Prostate gland (tissue), 2 donors: ENCODE measurements around the gene MGAT4A. TPM values are rescaled to one million over a fixed set of nuclear protein-coding genes. Genes with fewer than 3 reads are reported as not detected.

Experiments
- DNase-seq: peaks from one replicate; pipeline ENCODE4 v3.0.0-alpha.2; 2019; ENCODE audit warnings: low spot score
- H3K27ac ChIP-seq, 2 donors: fragments of 200-600 bp; sonication (generic); 2 replicates each; pipeline ENCODE4 v1.5.1; 2017 to 2019
- H3K27me3 ChIP-seq: fragments of 200-600 bp; sonication (generic); replicated peaks from 2 replicates; pipeline ENCODE4 v1.5.1; 2019; ENCODE audit not compliant: insufficient read depth
- H3K36me3 ChIP-seq, 2 donors: fragments of 200-600 bp; sonication (generic); 1 replicate in 1 of 2; 2 replicates in 1 of 2; pipeline versions ENCODE4 v1.5.1 to v1.8.1; 2017 to 2019
- H3K4me1 ChIP-seq: fragments of 200-600 bp; sonication (generic); replicated peaks from 2 replicates; pipeline ENCODE4 v1.5.1; 2019
- H3K4me3 ChIP-seq, 2 donors: fragments of 200-600 bp; sonication (generic); 2 replicates each; pipeline ENCODE4 v1.5.1; 2017 to 2019
- H3K9me3 ChIP-seq: fragments of 200-600 bp; sonication (generic); 2 replicates; pipeline ENCODE4 v1.5.1; 2017
- POLR2A ChIP-seq: fragments of 450-650 bp; IDR thresholded peaks from one replicate; pipeline ENCODE4 v1.6.1; 2016; ENCODE audit warnings: antibody characterized with exemption, mild to moderate bottlenecking
- POLR2AphosphoS5 ChIP-seq: sonication (generic); formaldehyde crosslinking; IDR thresholded peaks from one replicate; pipeline ENCODE4 v1.6.1; 2017; ENCODE audit warnings: antibody characterized with exemption
- WGBS: methylation state at CpG from one replicate; pipeline ENCODE4 v1.1.5; 2018; 5-methylcytosine and 5-hydroxymethylcytosine counted together
- intact Hi-C: fragments of 100-400 bp; cut with DNase I; formaldehyde crosslinking; loops from one replicate; pipeline ENCODE4 v1.14.2; 2022
- total RNA-seq, 2 donors: library from RNA; depleted of rRNA; stranded (reverse); fragments of >200 nt; gene quantifications; one replicate each; pipeline ENCODE4 v1.1.0, GENCODE V29; 2016
- TF ChIP-seq, protein P1 (sequence below), 4 experiments: fragments of 200-600 bp in 2 of 4; fragments of 450-650 bp in 2 of 4; sonication (generic) in 2 of 4; IDR thresholded peaks; 1 replicate in 3 of 4; 2 replicates in 1 of 4; pipeline ENCODE4 v1.5.1; 2016 to 2019; ENCODE audit warnings: antibody characterized with exemption in 4 of 4, mild to moderate bottlenecking in 2 of 4, moderate library complexity in 2 of 4

MGAT4A gene
- total RNA-seq, 2 donors from 2014 or later, result 14.0 to 20.4 TPM

DNA sequence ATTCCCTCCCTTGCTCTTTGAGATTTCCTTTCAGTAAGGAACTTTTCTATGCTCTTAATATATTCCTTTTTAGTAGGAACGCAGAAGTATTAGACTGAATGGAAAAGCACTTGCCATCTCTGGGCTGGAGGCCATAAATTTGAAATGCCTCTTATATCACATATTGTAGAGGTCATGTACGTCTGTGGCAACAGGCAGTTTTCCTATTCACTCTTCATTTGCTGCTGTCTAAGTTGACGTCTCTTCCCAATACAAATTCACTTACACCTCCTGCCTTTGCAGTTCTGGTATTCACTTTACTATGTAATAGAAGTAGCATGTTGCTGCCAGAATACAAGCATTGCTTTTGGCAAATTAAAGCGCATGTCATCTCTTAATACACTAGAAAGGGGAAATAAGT lies 34.7 kb downstream of the MGAT4A start:
- no peak overlapping the region for H3K4me3 ChIP-seq
- H3K4me1 ChIP-seq, result peaks cover 6% of the 10 kb centered on the region
- H3K27ac ChIP-seq, result no peak overlapping the region
- H3K27me3 ChIP-seq, result no peaks in the 10 kb centered on the region
- H3K9me3 ChIP-seq, result no peaks in the 10 kb centered on the region
- TF ChIP-seq POLR2A (no peak), POLR2AphosphoS5 (no peak)
- TF ChIP-seq, protein P1, sequence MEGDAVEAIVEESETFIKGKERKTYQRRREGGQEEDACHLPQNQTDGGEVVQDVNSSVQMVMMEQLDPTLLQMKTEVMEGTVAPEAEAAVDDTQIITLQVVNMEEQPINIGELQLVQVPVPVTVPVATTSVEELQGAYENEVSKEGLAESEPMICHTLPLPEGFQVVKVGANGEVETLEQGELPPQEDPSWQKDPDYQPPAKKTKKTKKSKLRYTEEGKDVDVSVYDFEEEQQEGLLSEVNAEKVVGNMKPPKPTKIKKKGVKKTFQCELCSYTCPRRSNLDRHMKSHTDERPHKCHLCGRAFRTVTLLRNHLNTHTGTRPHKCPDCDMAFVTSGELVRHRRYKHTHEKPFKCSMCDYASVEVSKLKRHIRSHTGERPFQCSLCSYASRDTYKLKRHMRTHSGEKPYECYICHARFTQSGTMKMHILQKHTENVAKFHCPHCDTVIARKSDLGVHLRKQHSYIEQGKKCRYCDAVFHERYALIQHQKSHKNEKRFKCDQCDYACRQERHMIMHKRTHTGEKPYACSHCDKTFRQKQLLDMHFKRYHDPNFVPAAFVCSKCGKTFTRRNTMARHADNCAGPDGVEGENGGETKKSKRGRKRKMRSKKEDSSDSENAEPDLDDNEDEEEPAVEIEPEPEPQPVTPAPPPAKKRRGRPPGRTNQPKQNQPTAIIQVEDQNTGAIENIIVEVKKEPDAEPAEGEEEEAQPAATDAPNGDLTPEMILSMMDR (IDR thresholded peaks at IDR 0.05), result no peak
- H3K36me3 ChIP-seq, result no peaks in the 10 kb centered on the region
- DNase-seq, result no peak
- intact Hi-C loops, result no loop called here
- WGBS, result 87% methylated on average over 4 of the region's 4 CpGs

DNA sequence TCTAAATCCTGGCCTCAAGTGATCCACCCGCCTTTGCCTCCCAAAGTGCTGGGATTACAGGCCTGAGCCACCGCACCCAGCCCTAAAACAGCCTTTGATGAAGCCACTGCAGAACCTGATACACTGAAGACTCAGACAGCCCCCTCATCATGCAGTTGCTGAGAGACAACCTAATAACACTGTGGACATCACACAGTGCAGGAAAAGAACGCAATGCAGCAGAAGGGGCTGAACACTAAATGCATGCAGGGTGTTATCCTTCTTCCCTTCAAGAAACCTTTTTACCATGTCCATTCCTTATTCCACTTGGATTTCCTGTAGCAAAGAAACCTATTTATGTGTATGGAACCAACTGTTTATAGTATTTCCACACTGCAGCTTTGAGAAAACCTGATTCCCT lies 35.7 kb downstream of the MGAT4A start:
- intact Hi-C loops, result no loop called here
- DNase-seq, result no peak
- no peaks in the 10 kb centered on the region for H3K9me3 ChIP-seq
- no peak overlapping the region for H3K4me3 ChIP-seq
- H3K4me1 ChIP-seq, result peaks cover 6% of the 10 kb centered on the region
- no peak overlapping the region for H3K27ac ChIP-seq
- TF ChIP-seq POLR2AphosphoS5 (no peak), POLR2A (no peak)
- TF ChIP-seq, protein P1 (IDR thresholded peaks at IDR 0.05), result no peak
- WGBS, result 95% methylated on average over 3 of the region's 3 CpGs
- no peaks in the 10 kb centered on the region for H3K36me3 ChIP-seq
- no peaks in the 10 kb centered on the region for H3K27me3 ChIP-seq

DNA sequence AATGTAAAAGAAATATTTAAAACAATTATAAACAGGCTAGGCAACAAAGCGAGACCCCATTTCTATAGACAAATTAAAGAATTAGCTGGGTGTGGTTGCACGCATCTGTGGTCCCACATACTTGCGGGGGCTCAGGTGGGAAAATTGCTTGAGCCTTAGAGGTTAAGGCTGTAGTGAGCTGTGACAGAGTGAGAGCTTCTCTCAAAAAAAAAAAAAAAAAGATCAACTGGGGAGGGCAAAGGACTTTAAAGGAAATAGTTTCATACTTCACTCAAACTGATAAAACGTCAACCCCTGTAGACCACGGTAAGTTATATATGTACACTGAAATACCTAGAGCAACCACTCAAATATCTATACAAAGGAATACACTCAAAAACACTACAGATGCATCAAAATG lies 37.5 kb downstream of the MGAT4A start:
- DNase-seq, result no peak
- TF ChIP-seq POLR2A (no peak), POLR2AphosphoS5 (no peak)
- TF ChIP-seq, protein P1 (IDR thresholded peaks at IDR 0.05), result no peak
- intact Hi-C loops, result no loop called here
- Histone ChIP-seq H3K36me3 (no peaks in the 10 kb centered on the region), H3K27me3 (no peaks in the 10 kb centered on the region), H3K27ac (no peak overlapping the region), H3K4me1 (peaks cover 6% of the 10 kb centered on the region), H3K4me3 (no peak overlapping the region), H3K9me3 (no peaks in the 10 kb centered on the region)
- 85% methylated on average over 5 of the region's 5 CpGs for WGBS

DNA sequence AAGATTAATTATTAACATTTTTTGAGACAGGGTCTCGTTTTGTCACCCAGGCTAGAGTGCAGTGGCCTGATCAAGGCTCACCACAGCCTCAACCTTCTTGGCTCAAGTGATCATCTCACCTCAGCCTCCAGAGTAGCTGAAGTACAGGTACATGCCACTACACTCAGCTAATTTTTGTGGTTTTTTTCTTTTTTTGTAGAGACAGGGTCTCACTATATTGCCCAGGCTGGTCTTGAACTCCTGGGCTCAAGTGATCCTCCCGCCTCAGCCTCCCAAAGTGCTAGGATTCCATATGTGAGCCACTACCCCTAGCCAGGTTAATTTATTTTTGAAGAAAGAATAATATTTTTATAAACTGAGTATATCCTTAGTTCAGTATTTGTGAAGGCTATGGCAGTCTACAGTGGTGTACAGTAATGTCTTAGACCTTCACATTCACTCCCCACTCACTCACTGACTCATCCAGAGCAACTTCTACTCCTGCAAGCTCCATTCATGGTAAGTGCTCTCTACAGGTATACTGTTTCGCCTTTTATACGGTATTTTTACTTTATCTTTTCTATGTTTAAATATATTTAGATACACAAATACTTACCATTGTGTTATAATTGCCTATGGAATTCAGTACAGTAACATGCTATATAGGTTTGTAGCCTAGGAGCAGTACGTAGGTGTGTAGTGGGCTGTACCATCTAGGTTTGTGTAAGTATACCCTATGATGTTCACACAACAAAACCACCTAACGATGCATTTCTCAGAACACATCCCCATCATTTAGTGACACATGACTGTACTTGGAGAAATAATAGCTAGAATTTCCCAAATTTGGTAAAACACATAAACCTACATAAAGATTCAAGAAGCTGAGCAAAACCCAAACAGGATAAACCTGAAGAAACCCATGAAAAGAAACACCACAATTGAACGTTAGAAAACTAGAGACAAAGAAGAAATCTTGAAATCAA lies 38.6 kb downstream of the MGAT4A start:
- intact Hi-C loops, result no loop called here
- Histone ChIP-seq H3K4me1 (peaks cover 6% of the 10 kb centered on the region), H3K4me3 (no peak overlapping the region), H3K27me3 (no peaks in the 10 kb centered on the region), H3K27ac (no peak overlapping the region), H3K36me3 (no peaks in the 10 kb centered on the region), H3K9me3 (no peaks in the 10 kb centered on the region)
- DNase-seq, result no peak
- 93% methylated on average over 7 of the region's 7 CpGs for WGBS
- TF ChIP-seq, protein P1 (IDR thresholded peaks at IDR 0.05), result no peak
- no peak for TF ChIP-seq POLR2A
- TF ChIP-seq POLR2AphosphoS5, result no peak

DNA sequence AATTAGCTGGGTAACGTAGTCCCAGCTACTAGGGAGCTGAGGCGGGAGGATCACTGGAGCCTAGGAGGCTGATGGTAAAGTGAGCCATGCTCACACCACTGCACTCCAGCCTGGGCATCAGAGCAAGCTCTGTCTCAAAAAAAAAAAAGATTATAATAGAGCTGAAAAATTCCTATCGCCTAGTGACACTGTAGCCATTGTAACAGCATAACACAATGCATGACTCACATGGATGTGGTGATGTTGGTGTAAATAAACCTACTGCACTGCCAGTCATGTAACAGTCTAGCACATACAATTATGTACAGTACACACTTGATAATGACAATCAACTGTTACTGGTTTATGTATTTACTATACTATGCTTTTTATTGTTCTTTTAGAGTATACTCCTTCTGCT lies 39.6 kb downstream of the MGAT4A start:
- Histone ChIP-seq H3K27me3 (no peaks in the 10 kb centered on the region), H3K4me1 (peaks cover 6% of the 10 kb centered on the region), H3K27ac (no peak overlapping the region), H3K36me3 (no peaks in the 10 kb centered on the region), H3K4me3 (no peak overlapping the region), H3K9me3 (no peaks in the 10 kb centered on the region)
- no peak for DNase-seq
- intact Hi-C loops, result no loop called here
- TF ChIP-seq POLR2A (no peak), POLR2AphosphoS5 (no peak)
- TF ChIP-seq, protein P1 (IDR thresholded peaks at IDR 0.05), result no peak
- whole genome bisulfite sequencing, result 93% methylated on average over 3 of the region's 3 CpGs
